Lower lobe of right lung (tissue), 2 donors: ENCODE measurements around the gene COL5A1. TPM values are rescaled to one million over a fixed set of nuclear protein-coding genes. Genes with fewer than 3 reads are reported as not detected.
A peak's percentile ranks its signal among the peaks of the same experiment; 100 is the strongest.

ENCODE experiments used
- ATAC-seq, 2 donors: fragments of 200-7000 bp; cut with Tn5 transposase; one replicate each; pipeline ENCODE4 v1.9.1; 2020 to 2022; ENCODE audit warnings: mild to moderate bottlenecking in 2 of 2, moderate library complexity in 2 of 2
- DNase-seq: peaks from one replicate; pipeline ENCODE4 v3.0.0-alpha.2; 2020
- H3K27ac ChIP-seq: fragments of 200-600 bp; one replicate; pipeline ENCODE4 v1.8.0; 2022
- H3K27me3 ChIP-seq: fragments of 200-600 bp; one replicate; pipeline ENCODE4 v1.8.0; 2022; ENCODE audit warnings: low read depth
- H3K36me3 ChIP-seq: fragments of 200-600 bp; one replicate; pipeline ENCODE4 v1.8.0; 2022; ENCODE audit warnings: mild to moderate bottlenecking
- H3K4me1 ChIP-seq: fragments of 200-600 bp; one replicate; pipeline ENCODE4 v1.8.0; 2022
- H3K4me3 ChIP-seq: fragments of 200-600 bp; one replicate; pipeline ENCODE4 v1.8.0; 2022; ENCODE audit warnings: mild to moderate bottlenecking
- H3K9me3 ChIP-seq: fragments of 200-600 bp; one replicate; pipeline ENCODE4 v1.8.0; 2022
- intact Hi-C: fragments of 100-400 bp; cut with DNase I; formaldehyde crosslinking; loops from one replicate; pipeline ENCODE4 v1.11.0; 2022
- total RNA-seq: library from RNA; stranded (reverse); fragmentation: NEBNext Ultra II Directional; extraction: Animal tissue kit (Norgen Biotek cat#: 25700); gene quantifications from one replicate; pipeline ENCODE4 v1.2.1, GENCODE V29; 2021
- TF ChIP-seq, protein P1 (sequence below): fragments of 200-600 bp; IDR thresholded peaks from one replicate; pipeline ENCODE4 v1.8.0; 2022; ENCODE audit warnings: antibody characterized with exemption, mild to moderate bottlenecking
- donor health status: DM: no; HTN: yes; CAD: no; lungs with severe emphysema.

The COL5A1 gene
- total RNA-seq, 1 donor from 2014 or later, result 29.0 TPM

DNA sequence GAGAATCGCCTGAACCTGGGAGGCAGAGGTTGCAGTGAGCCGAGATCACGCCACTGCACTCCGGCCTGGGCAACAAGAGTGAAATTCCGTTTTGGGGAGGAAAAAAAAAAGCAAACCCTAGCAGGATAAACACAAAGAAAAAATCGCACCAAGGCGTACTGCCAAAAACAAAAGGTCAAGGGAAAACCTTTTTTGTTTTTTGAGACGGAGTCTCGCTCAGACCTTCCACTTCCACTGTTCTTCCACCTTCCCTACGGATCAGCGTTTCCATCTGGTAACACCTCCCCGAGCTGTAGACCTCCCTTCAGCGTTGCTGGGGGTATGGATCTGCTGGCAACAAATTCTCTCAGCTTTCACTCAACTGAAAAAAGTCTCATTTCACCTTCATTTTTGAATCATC, 218.9 kb downstream of the COL5A1 start:
- TF ChIP-seq, protein P1, sequence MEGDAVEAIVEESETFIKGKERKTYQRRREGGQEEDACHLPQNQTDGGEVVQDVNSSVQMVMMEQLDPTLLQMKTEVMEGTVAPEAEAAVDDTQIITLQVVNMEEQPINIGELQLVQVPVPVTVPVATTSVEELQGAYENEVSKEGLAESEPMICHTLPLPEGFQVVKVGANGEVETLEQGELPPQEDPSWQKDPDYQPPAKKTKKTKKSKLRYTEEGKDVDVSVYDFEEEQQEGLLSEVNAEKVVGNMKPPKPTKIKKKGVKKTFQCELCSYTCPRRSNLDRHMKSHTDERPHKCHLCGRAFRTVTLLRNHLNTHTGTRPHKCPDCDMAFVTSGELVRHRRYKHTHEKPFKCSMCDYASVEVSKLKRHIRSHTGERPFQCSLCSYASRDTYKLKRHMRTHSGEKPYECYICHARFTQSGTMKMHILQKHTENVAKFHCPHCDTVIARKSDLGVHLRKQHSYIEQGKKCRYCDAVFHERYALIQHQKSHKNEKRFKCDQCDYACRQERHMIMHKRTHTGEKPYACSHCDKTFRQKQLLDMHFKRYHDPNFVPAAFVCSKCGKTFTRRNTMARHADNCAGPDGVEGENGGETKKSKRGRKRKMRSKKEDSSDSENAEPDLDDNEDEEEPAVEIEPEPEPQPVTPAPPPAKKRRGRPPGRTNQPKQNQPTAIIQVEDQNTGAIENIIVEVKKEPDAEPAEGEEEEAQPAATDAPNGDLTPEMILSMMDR, result no peak
- ATAC-seq, result no peak
- no peaks in the 10 kb centered on the region for H3K36me3 ChIP-seq
- H3K4me1 ChIP-seq, result no peaks in the 10 kb centered on the region
- intact Hi-C loops, result no loop called here
- no peak for DNase-seq
- H3K27ac ChIP-seq, result no peak overlapping the region
- H3K4me3 ChIP-seq, result no peak overlapping the region
- H3K27me3 ChIP-seq, result peaks cover 3% of the 10 kb centered on the region
- no peaks in the 10 kb centered on the region for H3K9me3 ChIP-seq

DNA sequence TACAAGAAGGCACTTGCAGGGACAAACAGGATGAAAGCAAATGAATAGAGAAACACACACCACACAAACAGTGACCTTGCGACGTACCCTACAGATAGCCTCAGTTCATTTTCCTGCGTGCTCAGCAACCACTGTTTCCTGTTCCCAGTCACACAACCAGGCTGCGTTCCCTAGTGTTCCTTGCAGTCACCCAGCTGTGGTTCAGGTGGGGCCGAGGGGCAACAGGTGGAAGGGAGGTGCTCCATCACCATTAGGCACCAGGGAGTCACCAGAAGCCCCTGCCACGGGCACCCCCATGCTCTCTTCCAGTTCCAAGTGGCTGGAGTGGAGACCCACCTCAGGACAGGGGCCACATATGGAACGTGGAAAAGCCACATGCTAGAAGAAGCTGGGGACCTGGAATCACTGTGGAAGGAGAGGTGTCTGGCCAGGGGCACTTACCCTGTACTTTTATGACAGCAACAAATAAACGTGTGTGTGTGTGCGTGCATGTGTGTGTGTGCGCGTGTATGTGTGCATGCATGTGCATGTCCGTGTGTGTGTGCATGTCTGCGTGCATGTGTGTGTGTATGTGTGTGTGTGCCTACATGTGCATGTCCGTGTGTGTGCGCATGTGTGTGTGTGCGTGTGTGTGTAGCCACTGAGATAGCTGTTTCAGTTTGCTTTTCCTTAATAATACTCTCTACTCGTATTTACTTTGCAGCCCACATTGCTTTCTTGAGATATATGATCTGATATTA, 220.2 kb downstream of the COL5A1 start:
- H3K36me3 ChIP-seq, result no peaks in the 10 kb centered on the region
- no peak overlapping the region for H3K27ac ChIP-seq
- ATAC-seq (no peak), DNase-seq (peak; percentile 24)
- TF ChIP-seq, protein P1, result no peak
- H3K9me3 ChIP-seq, result no peaks in the 10 kb centered on the region
- H3K27me3 ChIP-seq, result peaks cover 3% of the 10 kb centered on the region
- H3K4me1 ChIP-seq, result no peaks in the 10 kb centered on the region
- intact Hi-C loops, result no loop called here
- H3K4me3 ChIP-seq, result no peak overlapping the region

DNA sequence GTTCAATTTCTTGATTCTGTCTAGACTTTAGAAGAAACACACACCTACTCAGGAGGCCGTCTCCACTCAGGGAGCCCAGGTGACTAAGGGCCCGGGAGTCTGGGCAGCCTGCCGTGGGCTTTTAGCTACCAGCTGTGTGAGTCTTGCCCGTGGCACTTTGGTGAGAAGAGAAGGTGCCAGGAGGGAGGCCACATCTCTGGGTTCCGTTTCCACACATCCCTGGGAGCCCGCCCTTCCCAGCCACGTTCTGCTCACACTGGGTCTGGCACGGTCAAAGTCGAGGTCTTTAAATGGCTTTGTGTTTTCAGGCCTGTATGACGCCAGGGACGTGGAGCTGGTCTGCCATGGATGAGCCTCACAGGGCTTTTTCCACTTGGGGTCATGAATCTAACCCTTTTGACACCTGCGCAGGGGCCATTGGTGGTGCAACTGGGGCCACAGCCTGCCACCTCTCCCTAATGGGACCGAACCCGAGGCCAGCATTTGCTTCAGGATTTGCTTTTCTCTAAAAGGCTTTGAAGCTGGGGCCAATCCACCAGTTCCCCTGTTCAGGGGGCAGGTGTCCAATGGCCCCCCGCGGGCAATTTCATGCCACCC, 221.8 kb downstream of the COL5A1 start:
- no peak overlapping the region for H3K27ac ChIP-seq
- H3K4me1 ChIP-seq, result no peaks in the 10 kb centered on the region
- no peak overlapping the region for H3K4me3 ChIP-seq
- intact Hi-C loops, result no loop called here
- H3K27me3 ChIP-seq, result no peaks in the 10 kb centered on the region
- H3K9me3 ChIP-seq, result no peaks in the 10 kb centered on the region
- DNase-seq (no peak), ATAC-seq (peak in 1 of 2 donors; percentile 57)
- no peaks in the 10 kb centered on the region for H3K36me3 ChIP-seq
- TF ChIP-seq, protein P1, result no peak

DNA sequence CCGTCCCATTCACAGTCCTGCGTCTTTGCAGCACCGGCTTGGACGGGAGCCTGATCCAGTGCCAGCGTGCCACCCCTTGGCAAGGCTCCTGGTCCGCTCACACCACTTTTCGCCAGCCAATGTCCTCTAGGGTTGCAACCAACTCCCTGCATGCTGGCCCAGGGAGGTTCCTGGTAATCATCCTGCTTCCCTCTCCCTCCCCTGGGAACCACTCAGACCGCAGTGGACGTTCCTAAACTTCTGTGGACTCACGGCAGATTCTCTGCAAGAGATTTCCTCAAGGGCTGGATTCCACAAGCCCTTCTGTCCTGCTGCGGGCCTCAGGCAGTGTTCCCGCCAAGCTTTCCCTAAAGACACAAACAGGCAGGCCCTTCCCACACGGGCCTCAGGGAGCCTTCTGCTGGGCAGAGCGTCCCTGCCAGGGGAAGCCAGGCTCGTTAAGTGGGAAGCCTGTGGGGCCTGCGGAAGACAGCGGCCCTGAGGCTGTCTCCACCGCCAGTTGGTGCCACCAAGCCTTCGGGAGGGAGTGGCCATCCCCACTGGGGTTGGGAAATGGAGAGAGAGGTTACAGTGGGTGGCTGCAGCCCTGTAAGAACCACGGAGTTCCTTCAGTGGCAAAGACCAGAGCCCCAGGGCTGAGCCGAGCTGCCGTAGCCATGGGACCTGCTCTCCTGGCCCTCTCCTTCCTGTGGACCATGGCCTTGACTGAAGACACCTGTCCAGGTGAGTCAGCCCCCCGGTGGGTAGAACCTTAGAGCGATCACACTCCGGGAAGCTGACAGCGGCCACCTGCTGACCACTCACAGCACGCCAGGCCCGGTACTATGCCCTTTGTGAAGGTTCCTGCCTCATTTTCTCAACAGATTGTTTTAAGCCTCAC, 222.6 kb downstream of the COL5A1 start:
- no peak overlapping the region for H3K27ac ChIP-seq
- no peaks in the 10 kb centered on the region for H3K9me3 ChIP-seq
- TF ChIP-seq, protein P1, result no peak
- DNase-seq (peak; percentile 36), ATAC-seq (peak in 1 of 2 donors; percentile 23)
- intact Hi-C loops, result no loop called here
- no peaks in the 10 kb centered on the region for H3K27me3 ChIP-seq
- no peaks in the 10 kb centered on the region for H3K4me1 ChIP-seq
- H3K4me3 ChIP-seq, result no peak overlapping the region
- no peaks in the 10 kb centered on the region for H3K36me3 ChIP-seq

DNA sequence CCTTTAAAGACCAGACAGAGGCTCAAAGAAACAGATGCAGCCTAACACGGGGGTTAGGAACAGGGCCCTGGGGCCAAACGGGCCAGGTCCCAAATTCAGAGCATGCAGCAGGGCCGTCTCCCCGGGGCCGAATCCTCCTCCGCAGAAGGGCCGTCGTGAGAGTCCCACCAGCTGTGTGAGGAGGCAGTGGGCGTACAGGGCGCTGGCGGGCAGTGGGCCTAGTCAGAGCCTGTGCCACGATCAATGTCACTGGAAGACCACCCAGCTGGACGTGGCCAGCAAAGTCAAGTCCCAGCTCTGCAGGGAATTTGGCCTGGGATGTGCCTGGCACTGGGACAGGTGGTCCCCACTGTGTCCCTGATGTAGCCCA, 223.2 kb downstream of the COL5A1 start:
- H3K27me3 ChIP-seq, result no peaks in the 10 kb centered on the region
- no peaks in the 10 kb centered on the region for H3K4me1 ChIP-seq
- H3K27ac ChIP-seq, result no peak overlapping the region
- intact Hi-C loops, result no loop called here
- DNase-seq (peak; percentile 34), ATAC-seq (no peak)
- no peaks in the 10 kb centered on the region for H3K36me3 ChIP-seq
- H3K4me3 ChIP-seq, result no peak overlapping the region
- TF ChIP-seq, protein P1, result no peak
- no peaks in the 10 kb centered on the region for H3K9me3 ChIP-seq
